ENCODE measurements around the gene FAM83E.

Gene FAM83E

DNA sequence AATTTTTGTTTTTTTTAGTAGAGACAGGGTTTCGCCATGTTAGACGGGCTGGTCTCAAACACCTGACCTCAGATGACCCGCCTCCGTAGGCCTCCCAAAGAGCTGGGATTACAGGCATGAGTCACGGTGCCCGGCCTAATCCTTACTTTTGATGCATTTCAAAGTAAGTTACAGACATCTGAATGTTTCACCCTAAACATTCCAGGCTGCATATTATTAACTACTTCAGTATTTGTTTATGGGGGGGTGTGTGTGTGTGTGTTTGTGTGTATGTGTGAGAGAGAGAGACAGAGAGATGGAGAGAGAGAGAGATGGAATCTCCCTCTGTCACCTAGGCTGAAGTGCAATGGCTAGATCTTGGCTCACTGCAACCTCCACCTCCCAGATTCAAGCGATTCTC is 49.8 kb downstream of the FAM83E start:
- no peak for TF ChIP-seq CTCF (IDR thresholded peaks at IDR 0.05; ENCODE audit: unreplicated experiment in 3 of 3)
- Mint-ChIP-seq H3K27ac (peak overlapping the region in 1 of 3 experiments; percentile 30), H3K4me1 (peaks cover 12% of the 10 kb centered on the region), H3K4me3 (no peak overlapping the region), H3K36me3 (ENCODE audit: low read depth) (no peaks in the 10 kb centered on the region), H3K9me3 (no peaks in the 10 kb centered on the region), H3K27me3 (ENCODE audit: low read depth) (peaks cover 21% of the 10 kb centered on the region)

All from nephron (organoid).